DND-41 (cell line): ENCODE data around the gene RBM23.
A peak's percentile ranks its signal among the peaks of the same experiment; 100 is the strongest.
"Not testable (repeated sequence)": the region's sequence is repeated elsewhere in the genome, so short reads cannot be mapped to it uniquely, and the experiment has no call there.

Experiments used
- ATAC-seq: fragments of 200-7000 bp; cut with Tn5 transposase; 3 replicates; pipeline ENCODE4 v1.9.1; 2021; ENCODE audit warnings: low read depth; ENCODE audit not compliant: insufficient read depth
- DNase-seq: peaks from one replicate; pipeline ENCODE4 v3.0.0-alpha.2; 2020
- H2AFZ ChIP-seq: 2 replicates; pipeline ENCODE4 v1.6.0; 2012; ENCODE audit warnings: low read depth, low read length
- H3K27ac ChIP-seq: 2 replicates; pipeline ENCODE4 v1.5.1; 2012; ENCODE audit warnings: low read length, inconsistent platforms
- H3K27me3 ChIP-seq: fragments of 200-600 bp; sonication (generic); 2 replicates; pipeline ENCODE4 v1.6.0; 2012; ENCODE audit warnings: low read length, mild to moderate bottlenecking, inconsistent platforms; ENCODE audit not compliant: insufficient read depth, poor library complexity
- H3K36me3 ChIP-seq: 2 replicates; pipeline ENCODE4 v1.5.1; 2012; ENCODE audit warnings: low read length, inconsistent platforms; ENCODE audit not compliant: insufficient read depth
- H3K4me1 ChIP-seq: 2 replicates; pipeline ENCODE4 v1.5.1; 2012; ENCODE audit warnings: mild to moderate bottlenecking, low read length; ENCODE audit not compliant: insufficient read depth
- H3K4me2 ChIP-seq: 2 replicates; pipeline ENCODE4 v1.6.0; 2012; ENCODE audit warnings: mild to moderate bottlenecking, moderate library complexity, low read length, inconsistent platforms; ENCODE audit not compliant: insufficient read depth
- H3K4me3 ChIP-seq, 2 experiments: fragments of 200-600 bp in 1 of 2; shearing (Covaris generic) in 1 of 2; 2 replicates each; pipeline ENCODE4 v1.5.1; 2012 to 2016; ENCODE audit warnings: inconsistent platforms in 2 of 2, low read length in 2 of 2, mild to moderate bottlenecking in 2 of 2, low read depth in 1 of 2, moderate library complexity in 1 of 2
- H3K79me2 ChIP-seq: 2 replicates; pipeline ENCODE4 v1.6.0; 2012; ENCODE audit warnings: low read length, inconsistent platforms; ENCODE audit not compliant: insufficient read depth
- H3K9ac ChIP-seq: 2 replicates; pipeline ENCODE4 v1.6.0; 2012; ENCODE audit warnings: low read depth, mild to moderate bottlenecking, inconsistent platforms, low read length, moderate library complexity
- H3K9me3 ChIP-seq: 2 replicates; pipeline ENCODE4 v1.5.1; 2012; ENCODE audit warnings: low read length, moderate library complexity, mild to moderate bottlenecking, inconsistent platforms; ENCODE audit not compliant: insufficient read depth, severe bottlenecking
- H4K20me1 ChIP-seq: 2 replicates; pipeline ENCODE4 v1.6.0; 2012; ENCODE audit warnings: low read length; ENCODE audit not compliant: insufficient read depth
- EZH2 ChIP-seq: IDR thresholded peaks from 3 replicates; pipeline ENCODE4 v1.6.1; 2012; ENCODE audit warnings: borderline replicate concordance, low read depth, mild to moderate bottlenecking, moderate library complexity, low read length, inconsistent platforms; ENCODE audit not compliant: severe bottlenecking
- TF ChIP-seq, protein P1 (sequence below): IDR thresholded peaks from 2 replicates; pipeline ENCODE4 v1.5.1; 2012; ENCODE audit warnings: borderline replicate concordance, low read length, moderate library complexity, mild to moderate bottlenecking; ENCODE audit not compliant: poor library complexity, severe bottlenecking; ENCODE audit errors: extremely low read depth

Gene RBM23

DNA sequence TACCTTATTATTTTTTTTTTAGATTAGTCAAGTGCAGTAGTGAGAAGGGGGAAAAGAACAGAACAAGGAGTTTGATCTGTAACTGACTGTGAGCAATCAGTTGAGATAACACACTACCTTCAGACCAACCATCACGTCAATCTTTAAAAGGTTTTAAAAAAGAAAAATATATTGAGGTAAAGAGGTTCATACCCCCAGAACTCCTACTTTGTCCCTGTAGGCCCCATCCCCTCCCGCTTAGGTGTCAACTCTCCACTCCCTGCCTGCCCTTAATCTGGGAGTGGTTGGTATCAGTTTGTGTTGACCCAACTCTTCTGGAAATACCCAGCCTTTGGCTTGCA is 66.4 kb downstream of the RBM23 start:
- H4K20me1 ChIP-seq: peaks cover 16% of the 10 kb centered on the region
- no peaks in the 10 kb centered on the region for H3K36me3 ChIP-seq
- no peak overlapping the region for H3K4me3 ChIP-seq
- no peak for TF ChIP-seq EZH2
- TF ChIP-seq, protein P1, sequence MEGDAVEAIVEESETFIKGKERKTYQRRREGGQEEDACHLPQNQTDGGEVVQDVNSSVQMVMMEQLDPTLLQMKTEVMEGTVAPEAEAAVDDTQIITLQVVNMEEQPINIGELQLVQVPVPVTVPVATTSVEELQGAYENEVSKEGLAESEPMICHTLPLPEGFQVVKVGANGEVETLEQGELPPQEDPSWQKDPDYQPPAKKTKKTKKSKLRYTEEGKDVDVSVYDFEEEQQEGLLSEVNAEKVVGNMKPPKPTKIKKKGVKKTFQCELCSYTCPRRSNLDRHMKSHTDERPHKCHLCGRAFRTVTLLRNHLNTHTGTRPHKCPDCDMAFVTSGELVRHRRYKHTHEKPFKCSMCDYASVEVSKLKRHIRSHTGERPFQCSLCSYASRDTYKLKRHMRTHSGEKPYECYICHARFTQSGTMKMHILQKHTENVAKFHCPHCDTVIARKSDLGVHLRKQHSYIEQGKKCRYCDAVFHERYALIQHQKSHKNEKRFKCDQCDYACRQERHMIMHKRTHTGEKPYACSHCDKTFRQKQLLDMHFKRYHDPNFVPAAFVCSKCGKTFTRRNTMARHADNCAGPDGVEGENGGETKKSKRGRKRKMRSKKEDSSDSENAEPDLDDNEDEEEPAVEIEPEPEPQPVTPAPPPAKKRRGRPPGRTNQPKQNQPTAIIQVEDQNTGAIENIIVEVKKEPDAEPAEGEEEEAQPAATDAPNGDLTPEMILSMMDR: no peak
- H3K27me3 ChIP-seq: peaks cover 32% of the 10 kb centered on the region
- H2AFZ ChIP-seq: no peak overlapping the region
- H3K79me2 ChIP-seq: no peaks in the 10 kb centered on the region
- no peaks in the 10 kb centered on the region for H3K9me3 ChIP-seq
- H3K4me2 ChIP-seq: 0 out of 2 replicates have a peak overlapping the region, but pooled peaks have one; percentile 72
- no peak for ATAC-seq
- DNase-seq: no peak
- H3K4me1 ChIP-seq: peaks cover 9% of the 10 kb centered on the region
- H3K27ac ChIP-seq: no peak overlapping the region
- H3K9ac ChIP-seq: no peak overlapping the region

DNA sequence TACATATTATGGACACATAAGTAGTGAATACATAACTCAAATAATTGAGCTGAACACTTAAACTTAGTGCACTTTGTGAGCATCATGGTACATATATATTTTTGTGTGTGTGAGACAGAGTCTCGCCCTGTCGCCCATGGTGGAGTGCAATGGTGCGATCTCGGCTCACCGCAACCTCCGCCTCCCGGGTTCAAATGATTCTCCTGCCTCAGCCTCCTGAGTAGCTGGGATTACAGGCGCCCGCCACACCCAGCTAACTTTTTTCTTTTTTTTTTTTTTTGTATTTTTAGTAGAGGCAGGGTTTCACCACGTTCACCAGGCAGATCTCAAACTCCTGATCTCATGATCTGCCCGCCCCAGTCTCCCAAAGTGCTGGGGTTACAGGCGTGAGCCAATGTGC is 66.8 kb downstream of the RBM23 start:
- H3K9ac ChIP-seq, H3K4me1 ChIP-seq, H3K4me3 ChIP-seq, H3K9me3 ChIP-seq, H3K79me2 ChIP-seq, DNase-seq, H3K27ac ChIP-seq, H2AFZ ChIP-seq, H3K4me2 ChIP-seq, H3K36me3 ChIP-seq, ATAC-seq: not testable (repeated sequence)
- Histone ChIP-seq H4K20me1 (peaks cover 16% of the 10 kb centered on the region), H3K27me3 (peaks cover 30% of the 10 kb centered on the region)

DNA sequence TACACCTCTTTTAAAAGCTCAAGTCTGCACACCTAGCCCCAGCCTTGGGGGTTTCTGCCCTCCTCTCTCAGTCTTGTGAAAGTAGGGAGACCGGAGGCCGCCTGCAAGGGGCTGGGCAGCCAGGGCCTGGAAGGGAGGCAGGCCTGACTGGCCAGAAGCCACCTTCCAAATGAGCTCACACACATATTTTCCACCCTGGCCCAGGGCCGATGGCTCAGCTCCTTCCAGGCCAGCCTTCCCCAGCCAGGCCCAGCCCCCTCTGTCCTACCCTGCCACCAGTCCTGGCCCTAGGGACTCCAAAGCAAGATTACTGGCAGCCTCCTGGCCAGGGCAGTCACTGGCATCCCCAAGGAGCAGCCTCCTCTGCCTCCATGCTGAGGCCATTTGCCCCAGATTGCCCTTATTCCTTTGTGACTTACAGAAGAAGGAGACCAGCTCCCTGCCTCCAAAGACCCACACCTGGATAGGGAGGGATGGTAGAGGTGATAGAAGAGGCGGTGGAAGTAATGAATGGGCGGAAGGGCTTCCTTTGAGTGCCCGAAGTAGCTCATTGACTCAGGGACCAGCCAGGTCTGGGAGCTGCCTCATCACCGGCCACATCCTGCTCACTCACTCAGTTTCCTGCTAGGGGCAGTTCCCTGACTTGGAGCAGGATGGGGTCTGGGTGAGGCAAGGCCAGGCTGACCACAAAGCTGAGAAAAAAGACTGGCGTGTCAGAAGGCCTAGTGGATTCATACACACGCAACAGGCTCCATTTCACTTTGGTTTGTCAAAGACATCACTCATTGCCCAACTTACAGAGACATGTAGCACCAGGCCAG is 67.8 kb downstream of the RBM23 start:
- Histone ChIP-seq H3K4me3 (no peak overlapping the region), H3K9ac (no peak overlapping the region), H2AFZ (no peak overlapping the region), H3K4me2 (no peak overlapping the region), H4K20me1 (peaks cover 16% of the 10 kb centered on the region), H3K9me3 (no peaks in the 10 kb centered on the region), H3K4me1 (peaks cover 9% of the 10 kb centered on the region), H3K27ac (no peak overlapping the region), H3K79me2 (no peaks in the 10 kb centered on the region), H3K27me3 (peaks cover 25% of the 10 kb centered on the region), H3K36me3 (no peaks in the 10 kb centered on the region)
- TF ChIP-seq, protein P1: no peak
- no peak for TF ChIP-seq EZH2
- ATAC-seq: no peak
- no peak for DNase-seq

DNA sequence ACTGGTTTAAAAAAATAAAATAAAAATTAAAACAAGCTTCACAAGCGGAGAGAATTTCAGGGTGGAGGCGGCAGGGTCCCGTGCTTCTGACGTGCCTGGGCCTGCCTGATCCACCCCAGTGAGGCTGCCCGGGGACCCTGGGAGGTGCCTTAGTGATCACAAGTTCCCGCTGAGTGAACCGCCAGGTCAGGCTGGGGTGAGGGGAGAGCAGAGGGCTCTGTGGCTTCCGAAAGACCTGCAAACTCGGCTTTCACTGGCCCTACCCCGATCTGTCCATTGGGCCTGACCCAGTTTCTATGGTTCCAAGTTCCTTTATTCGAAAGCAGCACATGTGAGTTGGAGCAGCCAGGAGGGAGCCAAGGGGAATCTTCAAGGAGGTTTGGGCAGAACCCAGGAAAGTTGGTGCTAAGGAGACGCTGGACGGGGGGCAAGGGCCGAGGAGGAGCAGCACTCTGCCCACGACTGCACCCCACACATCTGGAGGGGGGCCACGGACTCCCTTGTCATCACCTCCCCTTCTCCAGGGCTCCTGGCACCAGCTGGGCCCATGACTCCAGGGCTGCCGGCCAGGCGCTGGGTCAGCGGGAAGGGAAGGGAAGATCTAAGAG is 69.6 kb downstream of the RBM23 start:
- H3K4me2 ChIP-seq: no peak overlapping the region
- H3K79me2 ChIP-seq: no peaks in the 10 kb centered on the region
- TF ChIP-seq, protein P1: no peak
- TF ChIP-seq EZH2: no peak
- no peaks in the 10 kb centered on the region for H3K36me3 ChIP-seq
- H3K27ac ChIP-seq: no peak overlapping the region
- H3K4me1 ChIP-seq: peaks cover 9% of the 10 kb centered on the region
- no peaks in the 10 kb centered on the region for H3K9me3 ChIP-seq
- H3K4me3 ChIP-seq: no peak overlapping the region
- DNase-seq: no peak
- peaks cover 20% of the 10 kb centered on the region for H3K27me3 ChIP-seq
- H2AFZ ChIP-seq: no peak overlapping the region
- ATAC-seq: no peak
- peaks cover 16% of the 10 kb centered on the region for H4K20me1 ChIP-seq
- H3K9ac ChIP-seq: no peak overlapping the region
